ENCODE data around the gene TNFAIP8. TPM values are rescaled to one million over a fixed set of nuclear protein-coding genes. Genes with fewer than 3 reads are reported as not detected.
A peak's percentile ranks its signal among the peaks of the same experiment; 100 is the strongest.

Gene TNFAIP8
- total and polyA plus RNA-seq, 10 of the 15 experiments (the other 5 are each of a cell fraction or from before 2014, with no cell fraction given), result 124 to 324 (median 177) TPM

- TF ChIP-seq SKIL (IDR thresholded peaks at IDR 0.05; ENCODE audit: low read depth, poor library complexity, severe bottlenecking) (no peak), CHD4 (IDR thresholded peaks at IDR 0.05) (no peak), NFIC (IDR thresholded peaks at IDR 0.05; ENCODE audit: low read depth, low read length) (no peak), DPF2 (IDR thresholded peaks at IDR 0.05) (0 out of 2 replicates have a peak, but pooled peaks have one; percentile 22), NBN (IDR thresholded peaks at IDR 0.05) (no peak), TCF12 (IDR thresholded peaks at IDR 0.05; ENCODE audit: low read depth, low read length) (no peak), ZNF24 (IDR thresholded peaks at IDR 0.05) (no peak), FOXK2 (IDR thresholded peaks at IDR 0.05) (no peak), SMAD5 (IDR thresholded peaks at IDR 0.05; ENCODE audit: low read depth) (no peak), HDGF (IDR thresholded peaks at IDR 0.05) (no peak), HDAC6 (IDR thresholded peaks at IDR 0.05; ENCODE audit: unreplicated experiment) (no peak), SMAD1 (IDR thresholded peaks at IDR 0.05; ENCODE audit: low read depth, partially characterized antibody) (no peak), CHD1 (IDR thresholded peaks at IDR 0.05; ENCODE audit: low read depth, low read length) (no peak), EP300 (IDR thresholded peaks at IDR 0.05; ENCODE audit: borderline replicate concordance in 1 of 2, control insufficient read depth in 1 of 2, low read depth in 2 of 2, low read length in 2 of 2) (no peak), RAD21 (IDR thresholded peaks at IDR 0.05; ENCODE audit: insufficient read depth, low read depth, low read length) (peak; percentile 87), PKNOX1 (IDR thresholded peaks at IDR 0.05) (no peak), BHLHE40 (IDR thresholded peaks at IDR 0.05; ENCODE audit: borderline replicate concordance in 1 of 2, low read depth in 2 of 2, low read length in 1 of 2) (0 out of 4 replicates have a peak, but pooled peaks of 1 of the 2 experiments have one; percentile 4), HDAC2 (IDR thresholded peaks at IDR 0.05) (no peak), ZBTB33 (IDR thresholded peaks at IDR 0.05) (no peak), SP1 (IDR thresholded peaks at IDR 0.05; ENCODE audit: low read depth, low read length) (no peak), RFX5 (IDR thresholded peaks at IDR 0.05; ENCODE audit: low read depth, low read length) (no peak), SMARCA5 (IDR thresholded peaks at IDR 0.05) (0 out of 2 replicates have a peak, but pooled peaks have one; percentile 12), RBBP5 (conservative IDR thresholded peaks at IDR 0.05) (no peak), NFXL1 (IDR thresholded peaks at IDR 0.05; ENCODE audit: borderline replicate concordance) (no peak), CTCF (IDR thresholded peaks at IDR 0.05 in 2 of 3, conservative IDR thresholded peaks at IDR 0.05 in 1 of 3; ENCODE audit: control insufficient read depth in 2 of 3, extremely low read depth in 1 of 3, insufficient read depth in 1 of 3, low read depth in 3 of 3, low read length in 3 of 3) (peak; percentile 61 to 73 (median 63); a peak in 5 of 6 replicates)
Observed at GRCh38 chr5:119315516-119315949, 40.3 kb upstream of the TNFAIP8 start (continued).

Data from GM12878 (cell line).